IMR-90 (cell line): ENCODE data around the gene NGB. TPM values are rescaled to one million over a fixed set of nuclear protein-coding genes. Genes with fewer than 3 reads are reported as not detected.

Source experiments
- ATAC-seq: fragments of 200-7000 bp; cut with Tn5 transposase; 2 replicates; pipeline ENCODE4 v1.9.1; 2020; ENCODE audit warnings: low read depth, mild to moderate bottlenecking, moderate library complexity
- BruUV-seq: library from RNA; stranded (reverse); fragments of 400-500 nt; replicated peaks from 2 replicates; lab custom pipeline; 2021; lab: Mats Ljungman, UMichigan
- CTCF ChIA-PET: fragments of 300-600 bp; formaldehyde crosslinking; extraction: SDS; loops from one replicate; lab custom pipeline; 2021; ENCODE audit warnings: antibody characterized with exemption; lab: Yijun Ruan, JAX
- POLR2A ChIA-PET: fragments of 300-600 bp; sonication (Branson Sonifier 250); formaldehyde crosslinking; loops from one replicate; lab custom pipeline; 2022; ENCODE audit warnings: antibody characterized with exemption; ENCODE audit not compliant: unreplicated experiment; lab: Charles Lee
- DNase-seq: peaks from one replicate; pipeline ENCODE4 v3.0.0; 2013
- H2AFZ ChIP-seq: replicated peaks from 2 replicates; pipeline ENCODE3; 2013; ENCODE audit warnings: low read length, mild to moderate bottlenecking; ENCODE audit not compliant: poor library complexity
- H2AK5ac ChIP-seq: 2 replicates; pipeline ENCODE4 v1.6.1; 2013; ENCODE audit warnings: low read depth, low read length, inconsistent platforms
- H2AK9ac ChIP-seq: replicated peaks from 2 replicates; pipeline ENCODE3; 2013; ENCODE audit warnings: mild to moderate bottlenecking, low read depth, low read length, moderate library complexity; ENCODE audit not compliant: poor library complexity
- H2BK120ac ChIP-seq: 2 replicates; pipeline ENCODE4 v1.6.1; 2013; ENCODE audit warnings: low read depth, low read length, inconsistent platforms
- H2BK15ac ChIP-seq: 3 replicates; pipeline ENCODE4 v1.6.1; 2013; ENCODE audit warnings: low read depth, low read length, inconsistent platforms
- H2BK20ac ChIP-seq: 2 replicates; pipeline ENCODE4 v1.6.1; 2013; ENCODE audit warnings: low read depth, mild to moderate bottlenecking, inconsistent platforms, low read length, moderate library complexity
- H2BK5ac ChIP-seq: 2 replicates; pipeline ENCODE4 v1.6.1; 2013; ENCODE audit warnings: mild to moderate bottlenecking, low read depth, low read length, inconsistent platforms; ENCODE audit not compliant: poor library complexity, severe bottlenecking
- H3K14ac ChIP-seq: replicated peaks from 2 replicates; pipeline ENCODE4 v1.6.1; 2013; ENCODE audit warnings: low read depth, low read length, inconsistent platforms
- H3K18ac ChIP-seq: 2 replicates; pipeline ENCODE4 v1.6.1; 2013; ENCODE audit warnings: low read depth, low read length, control low read depth
- H3K23ac ChIP-seq: 2 replicates; pipeline ENCODE4 v1.6.1; 2013; ENCODE audit warnings: low read depth, low read length, inconsistent platforms
- H3K27ac ChIP-seq: 2 replicates; pipeline ENCODE4 v1.5.1; 2013; ENCODE audit warnings: mild to moderate bottlenecking, control low read depth, low read length; ENCODE audit not compliant: insufficient read depth
- H3K27me3 ChIP-seq: 2 replicates; pipeline ENCODE4 v1.6.1; 2013; ENCODE audit warnings: low read length; ENCODE audit not compliant: control insufficient read depth, insufficient read depth
- H3K36me3 ChIP-seq: 2 replicates; pipeline ENCODE4 v1.6.1; 2013; ENCODE audit warnings: low read length, mixed read lengths; ENCODE audit not compliant: control insufficient read depth, insufficient read depth
- H3K4ac ChIP-seq: 2 replicates; pipeline ENCODE4 v1.6.1; 2013; ENCODE audit warnings: low read depth, low read length, inconsistent platforms
- H3K4me1 ChIP-seq: 2 replicates; pipeline ENCODE4 v1.6.1; 2013; ENCODE audit warnings: low read length, mixed read lengths; ENCODE audit not compliant: control insufficient read depth, insufficient read depth
- H3K4me2 ChIP-seq: 2 replicates; pipeline ENCODE4 v1.6.1; 2013; ENCODE audit warnings: low read depth, mild to moderate bottlenecking, control low read depth, low read length, moderate library complexity
- H3K4me3 ChIP-seq: 2 replicates; pipeline ENCODE4 v1.5.1; 2013; ENCODE audit warnings: low read depth, mild to moderate bottlenecking, control low read depth, low read length, moderate library complexity; ENCODE audit not compliant: insufficient read depth
- H3K56ac ChIP-seq: 2 replicates; pipeline ENCODE4 v1.6.1; 2013; ENCODE audit warnings: low read length, inconsistent platforms; ENCODE audit not compliant: insufficient read depth; ENCODE audit errors: extremely low read depth
- H3K79me1 ChIP-seq, 2 experiments: 2 replicates each; pipeline ENCODE4 v1.6.1; 2013; ENCODE audit warnings: low read length in 2 of 2, inconsistent platforms in 1 of 2, low read depth in 1 of 2
- H3K9ac ChIP-seq: 2 replicates; pipeline ENCODE4 v1.6.1; 2013; ENCODE audit warnings: low read depth, low read length, control low read depth
- H3K9me1 ChIP-seq: 2 replicates; pipeline ENCODE4 v1.6.1; 2013; ENCODE audit warnings: low read length, inconsistent platforms; ENCODE audit not compliant: insufficient read depth
- H3K9me3 ChIP-seq: 2 replicates; pipeline ENCODE4 v1.6.1; 2013; ENCODE audit warnings: low read length; ENCODE audit not compliant: control insufficient read depth, insufficient read depth
- H4K20me1 ChIP-seq: 2 replicates; pipeline ENCODE4 v1.6.1; 2013; ENCODE audit warnings: low read length, inconsistent platforms; ENCODE audit not compliant: insufficient read depth
- H4K5ac ChIP-seq: 2 replicates; pipeline ENCODE4 v1.6.1; 2013; ENCODE audit warnings: mild to moderate bottlenecking, low read depth, low read length, control low read depth
- H4K8ac ChIP-seq, 2 experiments: 2 replicates each; pipeline ENCODE4 v1.6.1; 2013; ENCODE audit warnings: low read depth in 2 of 2, low read length in 2 of 2, control low read depth in 1 of 2, inconsistent platforms in 1 of 2
- H4K91ac ChIP-seq: 2 replicates; pipeline ENCODE4 v1.6.1; 2013; ENCODE audit warnings: low read depth, low read length, inconsistent platforms; ENCODE audit not compliant: insufficient read depth
- BHLHE40 ChIP-seq: fragments of 150-350 bp; IDR thresholded peaks from 2 replicates; pipeline ENCODE4 v1.6.1; 2016; ENCODE audit warnings: mild to moderate bottlenecking, low read depth, low read length
- CEBPB ChIP-seq: IDR thresholded peaks from 2 replicates; pipeline ENCODE4 v1.6.1; 2012; ENCODE audit warnings: low read depth, low read length, improper control_type of control experiment
- CHD1 ChIP-seq: IDR thresholded peaks from 2 replicates; pipeline ENCODE4 v1.6.1; 2012; ENCODE audit warnings: low read depth, low read length, improper control_type of control experiment
- FOS ChIP-seq: fragments of 150-350 bp; IDR thresholded peaks from 2 replicates; pipeline ENCODE4 v1.6.1; 2016; ENCODE audit warnings: low read depth, low read length
- NFE2L2 ChIP-seq: fragments of 150-350 bp; IDR thresholded peaks from 2 replicates; pipeline ENCODE4 v1.6.1; 2016; ENCODE audit warnings: low read depth, mild to moderate bottlenecking, low read length
- POLR2A ChIP-seq: IDR thresholded peaks from 2 replicates; pipeline ENCODE4 v1.6.1; 2012; ENCODE audit warnings: mild to moderate bottlenecking, low read depth, low read length
- RAD21 ChIP-seq: IDR thresholded peaks from 2 replicates; pipeline ENCODE4 v1.6.1; 2012; ENCODE audit warnings: low read length, improper control_type of control experiment
- RCOR1 ChIP-seq: IDR thresholded peaks from 2 replicates; pipeline ENCODE4 v1.6.1; 2012; ENCODE audit warnings: mild to moderate bottlenecking, low read length, improper control_type of control experiment; ENCODE audit not compliant: insufficient replicate concordance
- RFX5 ChIP-seq: IDR thresholded peaks from 2 replicates; pipeline ENCODE4 v1.8.0; 2012; ENCODE audit warnings: low read depth, mild to moderate bottlenecking, low read length, moderate library complexity
- SMC3 ChIP-seq: fragments of 150-350 bp; IDR thresholded peaks from 2 replicates; pipeline ENCODE4 v1.6.1; 2016; ENCODE audit warnings: low read depth, mild to moderate bottlenecking, antibody characterized with exemption, low read length, moderate library complexity
- WGBS, 2 experiments: methylation state at CpG; one replicate each; pipeline versions ENCODE4 v1.1.5 to v1.1.7; 2013; ENCODE audit warnings: missing lambda C conversion rate in 2 of 2; ENCODE audit not compliant: insufficient read length in 1 of 2; ENCODE audit errors: extremely low coverage in 2 of 2; 5-methylcytosine and 5-hydroxymethylcytosine counted together
- dilution Hi-C: fragments of 300-500 bp; cut with HindIII; formaldehyde crosslinking; loops from one replicate; pipeline ENCODE4 v1.14.3; 2018; ENCODE audit warnings: low sequenced_read_pairs; ENCODE audit not compliant: unreplicated experiment
- in situ Hi-C: fragments of 300-500 bp; cut with MboI; formaldehyde crosslinking; loops from 3 replicates; pipeline ENCODE4 v1.14.3; 2019; ENCODE audit warnings: low sequenced_read_pairs, inconsistent platforms, mixed read lengths
- intact Hi-C: fragments of 100-400 bp; cut with micrococcal nuclease; formaldehyde crosslinking; loops from 2 replicates; pipeline ENCODE4 v1.10.0; 2022
- polyA plus RNA-seq, 3 experiments: library from polyadenylated mRNA; depleted of rRNA; stranded (reverse); fragments of >200 nt; gene quantifications; 2 replicates each; pipeline ENCODE4 v1.2.3, GENCODE V29; 2012; ENCODE audit warnings: low replicate concordance in 1 of 3
- total RNA-seq: library from RNA; depleted of rRNA; stranded (reverse); fragments of >200 nt; gene quantifications from 2 replicates; pipeline ENCODE4 v1.2.3, GENCODE V29; 2012
- TF ChIP-seq, protein P1 (sequence below): fragments of 150-350 bp; IDR thresholded peaks from 2 replicates; pipeline ENCODE4 v1.6.1; 2016; ENCODE audit warnings: low read depth, mild to moderate bottlenecking, low read length, moderate library complexity, borderline replicate concordance
- TF ChIP-seq, protein P2 (sequence below): fragments of 150-350 bp; IDR thresholded peaks from 2 replicates; pipeline ENCODE4 v1.6.1; 2017; ENCODE audit warnings: mild to moderate bottlenecking, antibody characterized with exemption, low read length, low read depth
- TF ChIP-seq, protein P3 (sequence below): conservative IDR thresholded peaks from 2 replicates; pipeline ENCODE4 v1.5.1; 2012; ENCODE audit warnings: mild to moderate bottlenecking, low read depth, low read length, improper control_type of control experiment

Gene NGB
- total and polyA plus RNA-seq, 2 of the 4 experiments (the other 2 are of a cell fraction), result not detected

DNA sequence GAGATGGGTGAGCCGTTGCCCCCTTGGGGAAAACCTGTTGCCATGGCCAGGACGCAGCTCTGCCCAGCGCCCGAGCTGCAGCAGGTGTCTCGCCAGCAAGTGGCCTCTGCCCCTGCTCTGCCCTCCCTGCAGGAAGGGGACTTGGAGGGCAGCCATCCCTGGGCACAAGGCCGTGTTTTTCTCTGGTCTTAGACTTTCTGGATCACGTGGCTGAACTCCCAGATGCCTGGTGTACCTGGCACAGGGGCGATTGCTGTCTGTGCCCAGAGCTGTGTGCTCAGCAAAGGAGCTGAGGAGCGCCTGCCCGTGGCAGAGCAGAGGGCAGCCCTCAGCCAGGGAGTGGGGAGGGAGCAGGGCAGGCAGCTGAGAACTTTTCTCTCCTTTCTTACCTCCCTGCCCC, 51.4 kb downstream of the NGB start:
- Histone ChIP-seq H2AK5ac (no peak overlapping the region), H4K5ac (no peak overlapping the region), H3K27ac (no peak overlapping the region), H2BK120ac (no peak overlapping the region), H3K4me3 (no peak overlapping the region), H4K91ac (no peak overlapping the region), H2BK20ac (no peak overlapping the region), H3K36me3 (no peaks in the 10 kb centered on the region), H2AK9ac (no peak overlapping the region), H3K23ac (no peak overlapping the region), H3K18ac (no peak overlapping the region), H3K4me1 (no peaks in the 10 kb centered on the region), H3K56ac (no peak overlapping the region), H3K9me3 (no peaks in the 10 kb centered on the region), H2BK15ac (no peak overlapping the region), H4K20me1 (no peaks in the 10 kb centered on the region), H3K14ac (no peak overlapping the region), H4K8ac (no peak overlapping the region), H3K9ac (no peak overlapping the region), H3K4me2 (no peak overlapping the region), H2AFZ (no peak overlapping the region), H3K79me1 (no peaks in the 10 kb centered on the region), H3K27me3 (peaks cover 6% of the 10 kb centered on the region; the same call in 1 of the 2 replicates), H3K4ac (no peak overlapping the region), H3K9me1 (no peaks in the 10 kb centered on the region), H2BK5ac (no peak overlapping the region)
- CTCF ChIA-PET, result no interaction called here
- intact Hi-C loops (no loop called here), in situ Hi-C loops (no loop called here), dilution Hi-C loops (no loop called here)
- no TSS peak for BruUV-seq
- POLR2A ChIA-PET, result no interaction called here
- no peak for TF ChIP-seq NFE2L2
- TF ChIP-seq POLR2A, result no peak
- TF ChIP-seq SMC3, result no peak
- TF ChIP-seq RCOR1, result no peak
- TF ChIP-seq RAD21, result no peak
- TF ChIP-seq, protein P1, sequence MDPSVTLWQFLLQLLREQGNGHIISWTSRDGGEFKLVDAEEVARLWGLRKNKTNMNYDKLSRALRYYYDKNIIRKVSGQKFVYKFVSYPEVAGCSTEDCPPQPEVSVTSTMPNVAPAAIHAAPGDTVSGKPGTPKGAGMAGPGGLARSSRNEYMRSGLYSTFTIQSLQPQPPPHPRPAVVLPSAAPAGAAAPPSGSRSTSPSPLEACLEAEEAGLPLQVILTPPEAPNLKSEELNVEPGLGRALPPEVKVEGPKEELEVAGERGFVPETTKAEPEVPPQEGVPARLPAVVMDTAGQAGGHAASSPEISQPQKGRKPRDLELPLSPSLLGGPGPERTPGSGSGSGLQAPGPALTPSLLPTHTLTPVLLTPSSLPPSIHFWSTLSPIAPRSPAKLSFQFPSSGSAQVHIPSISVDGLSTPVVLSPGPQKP, result no peak
- TF ChIP-seq CEBPB, result no peak
- no peak for TF ChIP-seq RFX5
- TF ChIP-seq FOS, result no peak
- no peak for TF ChIP-seq BHLHE40
- TF ChIP-seq, protein P2, sequence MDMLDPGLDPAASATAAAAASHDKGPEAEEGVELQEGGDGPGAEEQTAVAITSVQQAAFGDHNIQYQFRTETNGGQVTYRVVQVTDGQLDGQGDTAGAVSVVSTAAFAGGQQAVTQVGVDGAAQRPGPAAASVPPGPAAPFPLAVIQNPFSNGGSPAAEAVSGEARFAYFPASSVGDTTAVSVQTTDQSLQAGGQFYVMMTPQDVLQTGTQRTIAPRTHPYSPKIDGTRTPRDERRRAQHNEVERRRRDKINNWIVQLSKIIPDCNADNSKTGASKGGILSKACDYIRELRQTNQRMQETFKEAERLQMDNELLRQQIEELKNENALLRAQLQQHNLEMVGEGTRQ, result no peak
- no peak for TF ChIP-seq CHD1
- TF ChIP-seq, protein P3, sequence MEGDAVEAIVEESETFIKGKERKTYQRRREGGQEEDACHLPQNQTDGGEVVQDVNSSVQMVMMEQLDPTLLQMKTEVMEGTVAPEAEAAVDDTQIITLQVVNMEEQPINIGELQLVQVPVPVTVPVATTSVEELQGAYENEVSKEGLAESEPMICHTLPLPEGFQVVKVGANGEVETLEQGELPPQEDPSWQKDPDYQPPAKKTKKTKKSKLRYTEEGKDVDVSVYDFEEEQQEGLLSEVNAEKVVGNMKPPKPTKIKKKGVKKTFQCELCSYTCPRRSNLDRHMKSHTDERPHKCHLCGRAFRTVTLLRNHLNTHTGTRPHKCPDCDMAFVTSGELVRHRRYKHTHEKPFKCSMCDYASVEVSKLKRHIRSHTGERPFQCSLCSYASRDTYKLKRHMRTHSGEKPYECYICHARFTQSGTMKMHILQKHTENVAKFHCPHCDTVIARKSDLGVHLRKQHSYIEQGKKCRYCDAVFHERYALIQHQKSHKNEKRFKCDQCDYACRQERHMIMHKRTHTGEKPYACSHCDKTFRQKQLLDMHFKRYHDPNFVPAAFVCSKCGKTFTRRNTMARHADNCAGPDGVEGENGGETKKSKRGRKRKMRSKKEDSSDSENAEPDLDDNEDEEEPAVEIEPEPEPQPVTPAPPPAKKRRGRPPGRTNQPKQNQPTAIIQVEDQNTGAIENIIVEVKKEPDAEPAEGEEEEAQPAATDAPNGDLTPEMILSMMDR, result no peak
- WGBS, 2 experiments, result 30% methylated on average over 3 of the region's 10 CpGs; no CpG with 5 or more reads in 1 of the 2 experiments
- DNase-seq (no peak), ATAC-seq (no peak)
